Measurements from ENCODE around the gene TMEM138. TPM values are rescaled to one million over a fixed set of nuclear protein-coding genes. Genes with fewer than 3 reads are reported as not detected.

Gene TMEM138
- total RNA-seq, 1 experiment from 2014 or later, result 38.8 TPM

- TF ChIP-seq GABPB1 (CRISPR knock-in tag; IDR thresholded peaks at IDR 0.05) (no peak), ZNF423 (CRISPR knock-in tag; IDR thresholded peaks at IDR 0.05) (no peak)
Observed at GRCh38 chr11:61392981-61393595, 30.9 kb downstream of the TMEM138 start (continued).

- Mint-ChIP-seq H3K4me1 (no peaks in the 10 kb centered on the region), H3K27ac (peak overlapping the region; percentile 32; the same call in 1 of the 2 replicates), H3K36me3 (peaks cover 43% of the 10 kb centered on the region), H3K4me3 (no peak overlapping the region), H3K9me3 (no peaks in the 10 kb centered on the region), H3K27me3 (ENCODE audit: low read depth) (no peaks in the 10 kb centered on the region)
- ATAC-seq, result no peak
- ChIA-PET CTCF (interaction anchor here (1.3 to 3.3 kb wide), 6 partner anchors 9 to 65 kb away, joined by 3 to 15 read pairs (median 8); partner anchors contain the start of genes CPSF7, CYB561A3, SDHAF2 and TMEM138), POLR2A (interaction anchor here (0.7 to 1.5 kb wide), 3 partner anchors 10 to 28 kb away, joined by 3 to 4 read pairs (median 3); partner anchors contain the start of gene CPSF7)
- DNase-seq (ENCODE audit: low spot score), result no peak
- TF ChIP-seq E2F4 (CRISPR knock-in tag; IDR thresholded peaks at IDR 0.05; ENCODE audit: borderline replicate concordance, low read depth) (no peak), USF1 (CRISPR knock-in tag; IDR thresholded peaks at IDR 0.05) (no peak), NR3C1 (CRISPR knock-in tag; conservative IDR thresholded peaks at IDR 0.05; ENCODE audit: low read depth) (no peak), ERG (CRISPR knock-in tag; IDR thresholded peaks at IDR 0.05) (no peak), ZNF425 (CRISPR knock-in tag; conservative IDR thresholded peaks at IDR 0.05) (no peak), STAT6 (CRISPR knock-in tag; conservative IDR thresholded peaks at IDR 0.05; ENCODE audit: low read depth) (no peak), ARID4B (CRISPR knock-in tag; IDR thresholded peaks at IDR 0.05; ENCODE audit: borderline replicate concordance) (no peak), FOXP1 (CRISPR knock-in tag; IDR thresholded peaks at IDR 0.05; ENCODE audit: borderline replicate concordance) (no peak), NR2C2 (CRISPR knock-in tag; IDR thresholded peaks at IDR 0.05) (no peak), SMAD3 (CRISPR knock-in tag; IDR thresholded peaks at IDR 0.05; ENCODE audit: borderline replicate concordance) (no peak), FOXJ3 (CRISPR knock-in tag; IDR thresholded peaks at IDR 0.05; ENCODE audit: borderline replicate concordance) (no peak), MLX (CRISPR knock-in tag; IDR thresholded peaks at IDR 0.05) (no peak), E2F1 (CRISPR knock-in tag; IDR thresholded peaks at IDR 0.05) (no peak), ATF6 (CRISPR knock-in tag; IDR thresholded peaks at IDR 0.05) (no peak), PRRX2 (CRISPR knock-in tag; IDR thresholded peaks at IDR 0.05) (no peak), NFE2L1 (CRISPR knock-in tag; IDR thresholded peaks at IDR 0.05) (no peak)
Observed at GRCh38 chr11:61401173-61401572, 39.0 kb downstream of the TMEM138 start.
